Measurements from ENCODE around the gene RASA1.

RASA1 gene

GRCh38 chr5:87405472-87406155, 137.9 kb downstream of the RASA1 start:
- DNase-seq, result no peak

DNA sequence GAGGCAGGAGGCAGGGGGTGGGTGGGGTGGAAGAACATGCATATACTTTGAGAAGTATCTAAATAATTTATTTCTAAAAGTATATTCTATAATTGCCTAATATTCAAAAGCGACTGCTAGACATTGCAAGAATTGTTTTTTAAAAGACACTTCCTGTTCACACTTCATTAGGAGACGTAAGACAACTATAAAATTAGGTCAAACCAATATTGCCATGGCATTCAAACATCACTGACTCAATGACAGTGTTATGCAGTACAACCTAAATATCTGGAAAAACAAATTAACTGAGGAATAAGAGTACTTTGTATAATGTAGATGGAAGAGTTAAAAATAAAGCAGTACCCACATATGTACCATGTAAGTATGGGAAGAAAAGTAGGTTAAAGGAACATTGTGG, 140.5 kb downstream of the RASA1 start:
- DNase-seq, result no peak

GRCh38 chr5:87410931-87411330, 143.2 kb downstream of the RASA1 start:
- DNase-seq, result no peak

- no peak for DNase-seq
Measured at GRCh38 chr5:87411586-87411972, 143.9 kb downstream of the RASA1 start.

GRCh38 chr5:87411973-87412629, 144.4 kb downstream of the RASA1 start:
- DNase-seq, result no peak

DNA sequence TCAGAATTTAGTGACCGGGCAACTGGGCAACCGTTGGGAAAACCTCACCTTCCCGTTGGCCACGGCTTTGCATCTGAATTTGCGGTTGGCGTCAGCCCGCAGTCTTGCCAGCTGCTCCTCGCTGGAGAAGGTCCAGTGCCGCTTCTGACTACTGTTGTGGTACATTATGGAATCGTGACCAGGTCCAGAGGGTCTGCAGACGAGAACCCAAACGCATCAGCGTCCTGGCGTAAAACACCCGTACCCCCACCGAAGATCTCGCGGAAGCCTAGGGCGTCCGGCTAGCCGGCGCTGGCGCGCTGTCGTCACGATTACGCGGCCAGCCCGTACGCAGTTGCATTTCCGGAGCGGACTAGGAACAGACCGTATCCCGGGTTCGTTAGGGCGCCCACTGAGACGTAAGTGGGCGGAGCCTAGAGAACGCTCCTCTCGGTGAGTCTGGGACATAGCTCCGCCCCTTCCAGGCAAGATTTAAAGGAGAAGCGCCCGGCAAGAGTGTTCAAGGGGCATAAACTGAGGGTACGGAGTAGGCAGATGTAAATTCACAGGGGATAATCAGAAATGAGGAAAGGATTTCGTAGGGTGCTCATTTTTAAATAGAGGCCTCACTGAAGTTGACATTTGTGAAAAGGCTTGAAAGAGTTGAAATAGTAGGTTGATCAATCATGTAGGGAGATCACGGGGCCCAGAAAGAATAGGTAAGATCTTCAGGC, 145.1 kb downstream of the RASA1 start, which contains the start of gene CCNH:
TSS of gene CCNH (minus strand) at position 301 of the 713 bp plus-strand sequence. CDS start at position 165, 136 bp downstream.
- DNase-seq, result peak; percentile 91

DNA sequence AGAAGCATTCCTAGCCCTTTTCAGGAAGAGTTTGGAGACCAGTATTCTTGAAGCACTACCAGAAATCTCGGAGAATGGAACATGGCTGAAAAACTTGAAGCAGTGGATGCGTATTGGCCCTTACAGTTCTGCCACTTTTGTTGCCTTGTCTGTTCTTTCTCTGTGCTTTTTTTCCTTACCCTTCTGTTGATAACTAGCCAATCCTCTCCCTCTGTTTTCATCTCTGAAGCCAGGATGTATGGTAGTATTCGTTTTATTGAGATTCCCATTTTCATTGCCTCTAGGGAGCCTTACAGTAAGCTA, 145.6 kb downstream of the RASA1 start:
- no peak for DNase-seq

GRCh38 chr5:87418506-87418905, 150.8 kb downstream of the RASA1 start:
- DNase-seq, result no peak

GRCh38 chr5:87421307-87421706, 153.6 kb downstream of the RASA1 start:
- DNase-seq, result no peak

- DNase-seq, result no peak
Measured at GRCh38 chr5:87423755-87424154, 156.1 kb downstream of the RASA1 start.

DNA sequence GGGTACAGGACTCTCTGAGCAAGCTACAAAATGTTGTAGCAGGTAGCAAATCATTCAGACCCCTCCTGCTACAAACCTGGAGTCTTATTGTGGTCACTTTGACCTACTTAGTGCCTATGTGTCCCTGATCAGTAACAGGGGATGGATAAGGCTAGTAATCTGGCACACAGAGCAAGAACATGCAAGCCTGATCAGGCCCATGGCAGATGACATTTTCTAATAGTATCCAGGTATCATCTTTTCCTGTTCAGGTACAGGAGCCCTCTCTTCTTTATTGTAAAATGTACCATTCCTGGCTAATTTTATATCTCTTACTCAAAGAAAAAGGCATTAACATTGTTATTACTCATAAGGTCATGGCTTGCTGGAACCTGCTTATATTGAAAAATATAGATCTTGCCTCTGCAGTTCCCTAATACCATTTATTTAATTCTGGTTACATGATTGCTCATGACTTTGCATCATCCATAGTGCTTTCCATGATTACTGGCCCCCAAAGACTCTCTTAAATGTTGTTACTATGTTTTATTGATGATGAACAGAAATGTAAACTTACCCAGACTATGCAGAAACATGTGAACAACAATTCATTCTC, 163.3 kb downstream of the RASA1 start:
- no peak for DNase-seq

GRCh38 chr5:87432460-87432859, 164.8 kb downstream of the RASA1 start:
- DNase-seq, result no peak

- DNase-seq, result no peak
Measured at GRCh38 chr5:87433945-87434344, 166.3 kb downstream of the RASA1 start.

DNA sequence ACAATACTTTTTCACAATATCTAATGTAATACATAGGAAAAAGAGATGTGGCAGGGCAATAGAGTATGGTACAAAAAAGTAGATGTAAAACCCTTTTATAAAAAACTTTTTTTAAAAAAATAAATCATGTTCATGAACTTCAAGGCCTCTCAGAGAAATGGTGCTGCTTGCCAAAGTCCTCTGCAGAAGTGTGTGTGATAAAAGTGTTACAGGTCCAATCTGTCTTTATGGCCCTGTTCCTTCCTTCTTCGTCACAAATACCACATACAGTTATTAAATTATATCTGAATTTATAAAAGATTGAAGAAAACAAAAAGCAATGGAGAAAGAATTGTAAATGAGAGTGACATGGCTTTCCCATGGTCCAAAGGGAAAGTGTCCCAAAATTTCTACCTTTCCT, 166.8 kb downstream of the RASA1 start:
- no peak for DNase-seq

DNA sequence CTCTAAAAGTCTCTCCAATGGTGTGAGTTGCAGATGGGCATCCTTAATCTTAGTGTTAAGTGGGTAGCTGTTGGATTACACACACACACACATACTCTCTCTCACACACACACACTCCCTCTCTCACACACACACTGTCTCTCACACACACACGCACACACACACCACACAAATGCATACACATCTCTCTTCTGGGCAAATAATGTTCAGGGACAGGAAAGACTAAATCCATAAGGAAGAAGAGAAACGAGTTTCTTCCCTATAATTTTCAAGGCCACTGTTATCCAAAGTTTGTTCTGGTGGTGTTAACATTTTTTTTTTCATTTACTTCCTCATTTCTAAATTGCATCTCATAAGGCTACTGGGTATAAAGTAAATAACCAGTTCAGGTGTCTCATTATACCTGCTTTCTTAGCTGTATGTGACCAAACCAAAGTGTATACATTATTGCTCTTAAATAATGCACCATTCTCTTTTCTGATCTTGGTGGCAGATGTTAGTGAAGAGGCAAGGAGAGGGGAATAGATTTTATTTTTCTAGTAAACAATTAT, 167.5 kb downstream of the RASA1 start:
- DNase-seq, result no peak

GRCh38 chr5:87437724-87438123, 170.0 kb downstream of the RASA1 start:
- DNase-seq, result no peak

- DNase-seq, result no peak
Measured at GRCh38 chr5:87438231-87438630, 170.5 kb downstream of the RASA1 start.

Measured in stimulated activated CD4-positive, alpha-beta T cell treated with anti-CD3 and anti-CD28 coated beads, Interleukin-12 subunit alpha, Interleukin-12 subunit beta, amount 100 ng/mL, for 4 hours (primary cell).